ENCODE measurements around the gene NFRKB. TPM values are rescaled to one million over a fixed set of nuclear protein-coding genes. Genes with fewer than 3 reads are reported as not detected.

NFRKB gene
- total and polyA plus RNA-seq, 2 of the 8 experiments (the other 6 are each of a cell fraction or from before 2014, with no cell fraction given): 17.0 to 31.0 TPM

DNA sequence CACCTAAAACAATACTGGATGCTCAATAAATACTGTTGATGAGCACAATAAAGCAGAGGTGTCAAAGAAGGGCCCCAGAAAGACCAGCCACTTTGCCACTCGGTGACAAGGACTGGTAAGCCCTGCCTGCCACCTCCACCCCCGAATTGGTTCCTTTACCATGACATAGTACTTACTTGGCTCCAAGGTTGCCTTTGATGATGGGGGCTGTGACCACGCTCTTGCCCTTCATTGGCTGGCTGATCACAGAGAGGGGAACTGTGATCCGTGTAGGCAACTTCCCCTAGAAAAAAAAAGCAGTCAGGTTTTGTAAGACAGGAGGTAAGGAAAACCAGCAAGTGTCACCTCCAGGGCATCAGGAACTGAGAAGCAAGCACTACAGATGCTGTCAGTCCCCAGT lies 29.7 kb downstream of the NFRKB start (continued):
- no peak for TF ChIP-seq MAFK (IDR thresholded peaks at IDR 0.05; ENCODE audit: low read depth, low read length)
- no peak for TF ChIP-seq TEAD4 (IDR thresholded peaks at IDR 0.05; ENCODE audit: low read depth, low read length)
- no peak for TF ChIP-seq SIX5 (IDR thresholded peaks at IDR 0.05; ENCODE audit: low read depth, low read length)
